B cell (primary cell): ENCODE measurements around the gene HOMER2. TPM values are rescaled to one million over a fixed set of nuclear protein-coding genes. Genes with fewer than 3 reads are reported as not detected.

ENCODE experiments used
- ATAC-seq: fragments of 200-7000 bp; cut with Tn5 transposase; one replicate; pipeline ENCODE4 v1.10.0; 2021; ENCODE audit warnings: low read depth, mild to moderate bottlenecking, moderate number of reproducible peaks, moderate library complexity
- CTCF ChIA-PET: fragments of 350-600 bp; sonication (Branson Sonifier 250); formaldehyde crosslinking; loops from one replicate; lab custom pipeline; 2021; ENCODE audit warnings: antibody characterized with exemption, inconsistent platforms; lab: Charles Lee
- POLR2A ChIA-PET: fragments of 350-600 bp; sonication (Branson Sonifier 250); formaldehyde crosslinking; loops from one replicate; lab custom pipeline; 2021; ENCODE audit warnings: antibody characterized with exemption; lab: Charles Lee
- DNase-seq: peaks from one replicate; pipeline ENCODE4 v3.0.0; 2013
- H2AFZ ChIP-seq: 2 replicates; pipeline ENCODE4 v1.6.1; 2012; ENCODE audit warnings: mild to moderate bottlenecking, low read depth, low read length; ENCODE audit not compliant: insufficient read depth, poor library complexity, severe bottlenecking
- H3K27ac ChIP-seq, 2 donors: 1 replicate in 1 of 2; 2 replicates in 1 of 2; pipeline ENCODE4 v1.5.1; 2012 to 2013; ENCODE audit warnings: low read length in 2 of 2, mild to moderate bottlenecking in 2 of 2, moderate library complexity in 1 of 2
- H3K27me3 ChIP-seq, 4 experiments: fragments of 200-600 bp in 1 of 4; sonication (generic) in 1 of 4; replicated peaks in 1 of 4; 1 replicate in 2 of 4; 2 replicates in 2 of 4; pipeline versions ENCODE4 v1.6.1 to v1.7.0; 2013 to 2016; ENCODE audit warnings: low read length in 3 of 4, mild to moderate bottlenecking in 2 of 4, mixed read lengths in 1 of 4, moderate library complexity in 1 of 4; ENCODE audit not compliant: insufficient read depth in 4 of 4, control insufficient read depth in 3 of 4; ENCODE audit errors: control extremely low read depth in 1 of 4
- H3K36me3 ChIP-seq, 2 experiments: replicated peaks in 1 of 2; 1 replicate in 1 of 2; 2 replicates in 1 of 2; pipeline versions ENCODE4 v1.6.1 to v1.7.1; 2013; ENCODE audit warnings: low read length in 1 of 2; ENCODE audit not compliant: insufficient read depth in 2 of 2, control insufficient read depth in 1 of 2; ENCODE audit errors: control extremely low read depth in 1 of 2, extremely low read depth in 1 of 2
- H3K4me1 ChIP-seq, 2 donors: fragments of 200-600 bp in 1 of 2; sonication (generic) in 1 of 2; 1 replicate in 1 of 2; 2 replicates in 1 of 2; pipeline versions ENCODE4 v1.5.1 to v1.6.1; 2013 to 2017; ENCODE audit warnings: low read length in 2 of 2; ENCODE audit not compliant: control insufficient read depth in 2 of 2, insufficient read depth in 2 of 2
- H3K4me2 ChIP-seq: replicated peaks from 2 replicates; pipeline ENCODE3; 2012; ENCODE audit warnings: mild to moderate bottlenecking, low read depth, low read length; ENCODE audit not compliant: poor library complexity, severe bottlenecking
- H3K4me3 ChIP-seq, 5 experiments: fragments of 200-600 bp in 1 of 5; sonication (generic) in 1 of 5; 1 replicate in 3 of 5; 2 replicates in 2 of 5; pipeline versions ENCODE4 v1.5.1 to v1.7.0; 2011 to 2016; ENCODE audit warnings: low read length in 4 of 5, mild to moderate bottlenecking in 4 of 5, low read depth in 2 of 5, control low read depth in 1 of 5, moderate library complexity in 1 of 5; ENCODE audit not compliant: insufficient read depth in 1 of 5; ENCODE audit errors: control extremely low read depth in 1 of 5, extremely low read depth in 1 of 5
- H3K79me2 ChIP-seq: fragments of 200-600 bp; sonication (generic); one replicate; pipeline ENCODE4 v1.6.0; 2016; ENCODE audit warnings: low read length; ENCODE audit not compliant: control insufficient read depth, insufficient read depth
- H3K9ac ChIP-seq: fragments of 200-600 bp; sonication (generic); 2 replicates; pipeline ENCODE4 v1.6.1; 2017; ENCODE audit warnings: mild to moderate bottlenecking, low read length, moderate library complexity
- H3K9me3 ChIP-seq, 3 donors: one replicate each; pipeline versions ENCODE4 v1.6.1 to v1.7.1; 2013; ENCODE audit warnings: low read length in 2 of 3; ENCODE audit not compliant: control insufficient read depth in 2 of 3, insufficient read depth in 1 of 3; ENCODE audit errors: control extremely low read depth in 1 of 3
- H4K20me1 ChIP-seq: 2 replicates; pipeline ENCODE4 v1.6.0; 2012; ENCODE audit warnings: mild to moderate bottlenecking, low read length; ENCODE audit not compliant: insufficient read depth, control insufficient read depth, poor library complexity, severe bottlenecking
- H3K27ac Mint-ChIP-seq: one replicate; pipeline ENCODE4 v1.8.0; 2021; ENCODE audit warnings: mixed read lengths
- H3K27me3 Mint-ChIP-seq: one replicate; pipeline ENCODE4 v1.8.0; 2021; ENCODE audit warnings: mixed read lengths
- H3K4me1 Mint-ChIP-seq: one replicate; pipeline ENCODE4 v1.8.0; 2021; ENCODE audit warnings: mixed read lengths
- H3K4me3 Mint-ChIP-seq: one replicate; pipeline ENCODE4 v1.8.0; 2021; ENCODE audit warnings: mixed read lengths
- H3K9me3 Mint-ChIP-seq: one replicate; pipeline ENCODE4 v1.8.0; 2022; ENCODE audit warnings: mixed read lengths; ENCODE audit not compliant: insufficient read depth
- EZH2 ChIP-seq: IDR thresholded peaks from 2 replicates; pipeline ENCODE4 v1.6.1; 2012; ENCODE audit warnings: borderline replicate concordance, low read depth, mild to moderate bottlenecking, moderate library complexity, low read length; ENCODE audit not compliant: insufficient read depth, poor library complexity, severe bottlenecking
- WGBS: methylation state at CpG from one replicate; pipeline ENCODE4 v1.1.5; 2013; ENCODE audit warnings: missing lambda C conversion rate; ENCODE audit not compliant: insufficient coverage; 5-methylcytosine and 5-hydroxymethylcytosine counted together
- intact Hi-C: fragments of 100-400 bp; cut with micrococcal nuclease; formaldehyde crosslinking; loops from one replicate; pipeline ENCODE4 v1.10.0; 2022
- polyA plus RNA-seq: library from polyadenylated mRNA; depleted of rRNA; stranded (reverse); fragments of >200 nt; gene quantifications from 2 replicates; pipeline ENCODE4 v1.2.3, GENCODE V29; 2012
- total RNA-seq, 2 donors: library from RNA; stranded (reverse); fragments of 120-200 nt in 1 of 2; gene quantifications; 1 replicate in 1 of 2; 2 replicates in 1 of 2; pipeline versions ENCODE4 v1.2.3 to v1.2.4, GENCODE V29; 2013 to 2022
- TF ChIP-seq, protein P1 (sequence below): fragments of 200-600 bp; IDR thresholded peaks from one replicate; pipeline ENCODE4 v1.8.0; 2022; ENCODE audit warnings: antibody characterized with exemption, mild to moderate bottlenecking

Gene HOMER2
- total and polyA plus RNA-seq, 2 donors (not counting 1 experiment from before 2014, with no cell fraction given), result 5.7 to 19.5 TPM

DNA sequence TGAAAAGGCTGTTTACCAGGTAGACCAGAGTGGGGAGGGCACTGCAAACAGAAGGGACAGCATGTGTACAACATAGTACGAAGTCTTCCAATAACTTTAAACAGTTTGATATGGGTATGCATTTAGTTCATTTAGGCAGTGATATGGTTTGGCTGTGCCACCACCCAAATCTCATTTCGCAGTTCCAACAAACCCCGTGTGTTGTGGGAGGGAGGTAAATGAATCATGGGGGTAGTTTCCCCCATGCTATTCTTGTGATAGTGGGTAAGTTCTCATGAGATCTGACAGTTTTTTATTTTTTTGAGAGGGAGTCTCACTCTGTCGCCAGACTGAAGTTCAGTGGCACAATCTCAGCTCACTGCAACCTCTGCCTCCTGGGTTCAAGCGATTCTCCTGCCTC is 25.9 kb upstream of the HOMER2 start:
- intact Hi-C loops, result no loop called here
- H3K4me1 Mint-ChIP-seq, result no peaks in the 10 kb centered on the region
- Histone ChIP-seq H2AFZ (no peak overlapping the region), H3K4me3 (no peak overlapping the region), H3K27ac (no peak overlapping the region), H3K36me3 (peaks cover 0 to 2% of the 10 kb centered on the region in 2 experiments), H3K4me1 (no peaks in the 10 kb centered on the region), H3K79me2 (no peaks in the 10 kb centered on the region), H3K9me3 (no peaks in the 10 kb centered on the region), H3K4me2 (no peak overlapping the region), H4K20me1 (no peaks in the 10 kb centered on the region), H3K27me3 (no peaks in the 10 kb centered on the region), H3K9ac (no peak overlapping the region)
- DNase-seq (no peak), ATAC-seq (no peak)
- CTCF ChIA-PET, result no interaction called here
- POLR2A ChIA-PET, result no interaction called here
- no peak overlapping the region for H3K4me3 Mint-ChIP-seq
- no peaks in the 10 kb centered on the region for H3K9me3 Mint-ChIP-seq
- H3K27me3 Mint-ChIP-seq, result no peaks in the 10 kb centered on the region
- no peak overlapping the region for H3K27ac Mint-ChIP-seq
- TF ChIP-seq, protein P1, sequence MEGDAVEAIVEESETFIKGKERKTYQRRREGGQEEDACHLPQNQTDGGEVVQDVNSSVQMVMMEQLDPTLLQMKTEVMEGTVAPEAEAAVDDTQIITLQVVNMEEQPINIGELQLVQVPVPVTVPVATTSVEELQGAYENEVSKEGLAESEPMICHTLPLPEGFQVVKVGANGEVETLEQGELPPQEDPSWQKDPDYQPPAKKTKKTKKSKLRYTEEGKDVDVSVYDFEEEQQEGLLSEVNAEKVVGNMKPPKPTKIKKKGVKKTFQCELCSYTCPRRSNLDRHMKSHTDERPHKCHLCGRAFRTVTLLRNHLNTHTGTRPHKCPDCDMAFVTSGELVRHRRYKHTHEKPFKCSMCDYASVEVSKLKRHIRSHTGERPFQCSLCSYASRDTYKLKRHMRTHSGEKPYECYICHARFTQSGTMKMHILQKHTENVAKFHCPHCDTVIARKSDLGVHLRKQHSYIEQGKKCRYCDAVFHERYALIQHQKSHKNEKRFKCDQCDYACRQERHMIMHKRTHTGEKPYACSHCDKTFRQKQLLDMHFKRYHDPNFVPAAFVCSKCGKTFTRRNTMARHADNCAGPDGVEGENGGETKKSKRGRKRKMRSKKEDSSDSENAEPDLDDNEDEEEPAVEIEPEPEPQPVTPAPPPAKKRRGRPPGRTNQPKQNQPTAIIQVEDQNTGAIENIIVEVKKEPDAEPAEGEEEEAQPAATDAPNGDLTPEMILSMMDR, result no peak
- TF ChIP-seq EZH2, result no peak
- 89% methylated on average over 3 of the region's 5 CpGs for WGBS

DNA sequence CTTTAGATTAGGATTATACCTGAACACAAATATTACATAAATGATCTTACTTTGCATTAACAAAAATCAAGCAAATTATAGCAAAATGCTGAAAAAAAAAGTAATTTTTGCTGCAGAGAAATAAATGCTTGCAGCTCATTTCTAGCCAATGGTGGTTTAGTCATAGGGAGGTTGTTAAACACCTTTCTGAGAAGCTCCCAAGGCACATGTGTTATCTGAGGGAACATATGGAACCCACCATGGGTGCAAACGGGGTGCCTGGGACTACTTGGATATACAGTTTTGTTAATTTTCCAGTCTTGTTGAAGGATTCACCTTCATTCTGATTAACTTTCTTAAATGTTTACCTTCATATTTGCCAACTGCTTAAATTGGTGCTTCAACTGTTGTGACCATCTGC is 24.6 kb upstream of the HOMER2 start:
- intact Hi-C loops, result no loop called here
- ChIA-PET CTCF (interaction anchor here (1.1 kb wide), 1 partner anchor 85 kb away, joined by 3 read pairs; no protein-coding TSS in a partner anchor), POLR2A (interaction anchor here (0.7 kb wide), 1 partner anchor 24 kb away, joined by 12 read pairs; no protein-coding TSS in a partner anchor)
- Mint-ChIP-seq H3K4me1 (no peaks in the 10 kb centered on the region), H3K27me3 (no peaks in the 10 kb centered on the region), H3K4me3 (no peak overlapping the region), H3K9me3 (no peaks in the 10 kb centered on the region), H3K27ac (no peak overlapping the region)
- Histone ChIP-seq H3K27me3 (no peaks in the 10 kb centered on the region), H3K9ac (no peak overlapping the region), H3K4me2 (no peak overlapping the region), H3K4me1 (no peaks in the 10 kb centered on the region), H4K20me1 (no peaks in the 10 kb centered on the region), H3K36me3 (peaks cover 0 to 2% of the 10 kb centered on the region in 2 experiments), H3K4me3 (no peak overlapping the region), H3K79me2 (no peaks in the 10 kb centered on the region), H2AFZ (no peak overlapping the region), H3K9me3 (no peaks in the 10 kb centered on the region), H3K27ac (no peak overlapping the region)
- ATAC-seq, result no peak
- whole genome bisulfite sequencing, result no CpG with 5 or more reads among the region's 1 CpG
- no peak for DNase-seq
- TF ChIP-seq, protein P1, result no peak
- TF ChIP-seq EZH2, result no peak
